KG1 (cell line): ENCODE results near the gene PALLD.

Experiments used
- DNase-seq: peaks from one replicate; lab custom pipeline; 2025; lab: John Stamatoyannopoulos, UW

The PALLD gene

GRCh38 chr4:168832763-168833575 lies 336.1 kb downstream of the PALLD start:
- no peak for DNase-seq

GRCh38 chr4:168833881-168834280 lies 337.0 kb downstream of the PALLD start:
- no peak for DNase-seq

- DNase-seq: no peak
Measured at GRCh38 chr4:168835880-168836454, 339.1 kb downstream of the PALLD start.

- DNase-seq: no peak
Measured at GRCh38 chr4:168836490-168836889, 339.6 kb downstream of the PALLD start.

- no peak for DNase-seq
Measured at GRCh38 chr4:168837922-168838321, 341.1 kb downstream of the PALLD start.

- DNase-seq: no peak
Measured at GRCh38 chr4:168839758-168840391, 343.0 kb downstream of the PALLD start.

- no peak for DNase-seq
Measured at GRCh38 chr4:168840392-168840763, 343.5 kb downstream of the PALLD start.

GRCh38 chr4:168841000-168841671 lies 344.3 kb downstream of the PALLD start:
- DNase-seq: no peak

- no peak for DNase-seq
Measured at GRCh38 chr4:168841672-168842019, 344.8 kb downstream of the PALLD start.

- DNase-seq: no peak
Measured at GRCh38 chr4:168842186-168842585, 345.3 kb downstream of the PALLD start.

GRCh38 chr4:168843635-168844034 lies 346.8 kb downstream of the PALLD start:
- no peak for DNase-seq

GRCh38 chr4:168844353-168845049 lies 347.6 kb downstream of the PALLD start:
- no peak for DNase-seq

- DNase-seq: no peak
Measured at GRCh38 chr4:168845897-168846296, 349.0 kb downstream of the PALLD start.

- no peak for DNase-seq
Measured at GRCh38 chr4:168846414-168846813, 349.6 kb downstream of the PALLD start.

- DNase-seq: no peak
Measured at GRCh38 chr4:168847771-168848502, 351.1 kb downstream of the PALLD start.

- no peak for DNase-seq
Measured at GRCh38 chr4:168849030-168849675, 352.3 kb downstream of the PALLD start.

- no peak for DNase-seq
Measured at GRCh38 chr4:168849997-168850396, 353.1 kb downstream of the PALLD start.

GRCh38 chr4:168852387-168852786 lies 355.5 kb downstream of the PALLD start:
- DNase-seq: no peak

- no peak for DNase-seq
Measured at GRCh38 chr4:168852933-168853713, 356.3 kb downstream of the PALLD start.

GRCh38 chr4:168853770-168854169 lies 356.9 kb downstream of the PALLD start:
- DNase-seq: no peak
